H54 (cell line): ENCODE data around the gene GUCD1.
"Not testable (repeated sequence)": the region's sequence is repeated elsewhere in the genome, so short reads cannot be mapped to it uniquely, and the experiment has no call there.

ENCODE experiments used
- DNase-seq: peaks from one replicate; pipeline ENCODE4 v3.0.0; 2011; ENCODE audit warnings: low spot score, mixed read lengths; ENCODE audit not compliant: insufficient read length
- FAIRE-seq: peaks from 3 replicates; lab custom pipeline; 2011; peaks lifted over from hg19 to GRCh38; lab: Jason Lieb, UNC
- POLR2A ChIP-seq: IDR thresholded peaks from 2 replicates; pipeline ENCODE4 v1.6.1; 2011; ENCODE audit warnings: low read depth, mild to moderate bottlenecking, low read length

Gene GUCD1

DNA sequence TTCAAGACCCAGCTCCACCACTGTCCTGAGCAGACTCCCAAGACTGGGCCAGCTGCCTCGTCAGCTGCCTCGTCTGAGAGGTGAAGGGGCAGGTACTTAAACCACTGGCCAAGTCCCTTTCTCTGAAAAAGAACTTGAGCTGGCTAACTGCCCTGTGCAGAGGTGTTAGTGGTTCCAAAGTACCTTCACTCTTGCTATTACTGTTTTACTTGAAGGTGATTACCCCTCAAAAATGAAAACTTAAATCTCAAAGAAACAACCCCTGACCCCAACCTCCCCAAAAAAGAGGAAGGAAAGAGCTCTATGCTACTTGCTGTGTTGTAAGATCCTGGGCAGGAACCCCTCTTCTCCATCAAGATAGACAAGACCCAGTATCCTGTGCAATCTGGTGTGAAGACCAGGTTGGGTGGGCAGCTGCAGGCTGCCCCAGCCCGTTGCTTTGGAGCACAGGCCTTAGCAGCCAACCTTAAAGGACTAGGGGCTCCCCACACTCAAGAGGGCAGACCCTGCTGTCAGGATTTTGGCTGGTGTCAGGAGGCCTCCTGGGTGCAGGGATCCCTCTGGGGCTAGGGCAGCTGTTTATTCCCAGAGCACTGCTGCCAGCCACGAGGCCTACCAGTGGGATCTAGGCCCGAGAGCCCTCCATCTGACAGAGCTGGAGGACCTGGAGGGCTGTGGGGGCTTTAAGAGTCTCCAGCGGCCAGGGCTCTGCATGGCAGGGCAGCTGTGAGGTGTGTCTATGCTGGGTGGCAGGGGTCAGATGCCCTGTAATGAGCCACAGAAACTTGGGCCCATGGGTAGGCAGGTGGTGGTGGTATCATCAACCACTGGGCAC, 13.0 kb downstream of the GUCD1 start:
- no peak for DNase-seq
- no peak for FAIRE-seq
- no peak for TF ChIP-seq POLR2A

DNA sequence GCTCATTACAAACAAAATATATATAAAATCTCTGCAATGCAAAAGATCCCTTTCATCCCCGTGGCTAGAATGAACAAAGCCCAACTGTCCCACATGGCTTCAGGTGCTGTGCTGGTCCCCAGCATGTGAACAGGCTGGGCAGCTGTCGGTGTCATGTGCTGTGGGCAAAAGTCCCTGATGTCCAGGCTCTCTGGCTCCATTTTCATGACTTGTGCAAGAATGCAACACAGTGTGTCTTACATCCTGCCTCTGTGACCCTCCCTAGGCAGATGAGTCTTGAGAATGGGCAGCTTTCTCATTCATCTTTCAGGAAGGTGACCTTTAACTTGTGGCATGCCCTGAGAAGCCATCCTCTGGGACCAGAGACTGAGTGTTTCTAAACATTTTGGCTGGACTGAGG, 14.5 kb downstream of the GUCD1 start:
- DNase-seq (no peak), FAIRE-seq (no peak)
- TF ChIP-seq POLR2A = no peak

DNA sequence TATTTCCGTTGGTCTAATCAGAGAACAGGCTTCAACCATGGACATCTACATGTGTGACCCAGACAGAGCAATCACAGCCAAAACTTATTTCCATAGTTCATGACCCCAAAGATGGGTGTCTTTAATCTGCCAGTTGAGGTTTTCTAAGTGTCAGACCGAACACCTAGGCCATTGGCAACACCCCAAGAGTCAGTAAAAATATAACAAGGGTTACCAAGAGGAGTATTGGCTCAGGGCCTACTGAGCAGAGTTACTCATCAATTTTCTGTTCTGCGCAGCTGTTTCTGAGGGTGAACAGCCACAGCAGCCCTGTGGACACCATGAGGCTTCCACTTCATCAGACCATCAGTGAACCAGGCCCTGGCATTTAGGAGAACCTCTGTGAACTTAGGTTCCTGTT, 18.8 kb downstream of the GUCD1 start:
- DNase-seq = no peak
- no peak for FAIRE-seq
- TF ChIP-seq POLR2A = no peak

DNA sequence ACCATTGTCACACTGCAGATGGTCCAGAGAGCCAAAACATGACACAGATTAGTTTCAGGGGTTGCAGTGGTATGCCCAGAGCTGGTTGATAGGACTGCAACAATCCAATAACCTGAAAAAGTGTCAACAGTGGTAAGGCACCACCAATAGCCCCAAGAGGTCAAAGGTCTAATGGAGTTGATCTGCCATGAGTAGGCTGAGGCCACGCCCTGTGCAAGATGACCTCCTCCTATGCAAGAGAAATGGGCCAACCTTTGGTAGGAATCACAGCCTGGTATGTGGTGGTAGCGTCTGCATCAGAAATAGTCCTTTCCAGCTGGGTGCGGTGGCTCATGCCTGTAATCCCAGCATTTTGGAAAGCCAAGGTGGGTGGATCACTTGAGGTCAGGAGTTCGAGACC, 19.6 kb downstream of the GUCD1 start:
- DNase-seq (no peak), FAIRE-seq (no peak)
- no peak for TF ChIP-seq POLR2A

GRCh38 chr22:24532075-24532474, 22.9 kb downstream of the GUCD1 start:
- no peak for FAIRE-seq
- no peak for TF ChIP-seq POLR2A
- no peak for DNase-seq

DNA sequence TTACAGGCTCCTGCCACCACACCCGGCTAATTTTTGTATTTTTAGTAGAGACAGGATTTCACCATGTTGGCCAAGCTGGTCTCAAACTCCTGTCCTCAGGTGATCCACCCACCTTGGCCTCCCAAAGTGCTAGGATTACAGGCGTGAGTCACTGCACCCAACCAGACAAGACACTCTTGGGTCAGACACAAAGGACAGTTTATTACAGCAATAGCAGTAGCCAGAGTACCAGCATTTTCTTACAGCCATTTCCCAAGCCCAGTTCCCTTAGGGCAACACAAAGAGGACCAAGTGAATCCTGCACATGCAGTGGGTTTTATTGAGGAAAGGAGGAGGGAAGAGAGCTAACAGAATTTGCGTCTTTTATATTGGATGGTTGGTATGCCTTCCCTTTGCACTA, 24.0 kb downstream of the GUCD1 start:
- DNase-seq, FAIRE-seq: not testable (repeated sequence)

- FAIRE-seq (no peak), DNase-seq (no peak)
- no peak for TF ChIP-seq POLR2A
These were observed 25.0 kb downstream of the GUCD1 start for GRCh38 chr22:24529898-24530297.

GRCh38 chr22:24526191-24526590, 28.7 kb downstream of the GUCD1 start:
- DNase-seq = no peak
- no peak for FAIRE-seq
- no peak for TF ChIP-seq POLR2A

DNA sequence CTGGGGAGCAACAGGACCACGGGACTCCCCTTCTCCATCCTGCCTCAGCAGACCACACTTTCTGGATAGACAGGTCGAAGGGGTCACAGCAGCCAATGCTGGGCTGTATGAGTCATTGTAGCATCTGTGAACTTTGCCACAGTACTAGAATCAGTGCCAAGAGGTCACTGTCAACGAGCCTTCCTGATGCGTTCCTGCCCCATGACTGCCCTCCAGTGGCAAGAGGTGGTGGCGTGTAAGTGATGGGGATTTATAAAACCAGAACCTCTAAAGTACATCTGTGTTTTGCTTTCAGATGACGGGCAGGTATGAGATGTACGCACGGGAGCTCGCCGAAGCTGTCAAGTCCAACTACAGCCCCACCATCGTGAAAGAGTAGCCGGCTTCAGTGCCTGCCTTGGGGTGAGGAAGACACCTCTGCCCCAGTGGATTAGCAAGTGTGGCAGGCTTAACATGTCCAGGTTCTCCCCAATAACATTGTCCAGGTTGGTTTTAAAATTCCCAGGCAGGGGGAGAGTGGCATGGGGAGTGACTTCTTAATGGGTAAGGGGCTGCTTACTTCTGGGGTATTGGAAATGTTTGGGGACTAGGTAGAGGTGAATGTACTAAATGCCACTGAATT, 29.4 kb downstream of the GUCD1 start:
- no peak for TF ChIP-seq POLR2A
- DNase-seq = peak; percentile 53
- no peak for FAIRE-seq

- DNase-seq (no peak), FAIRE-seq (no peak)
- no peak for TF ChIP-seq POLR2A
These were observed 31.1 kb downstream of the GUCD1 start for GRCh38 chr22:24523873-24524272.

- FAIRE-seq (no peak), DNase-seq (peak; percentile 50)
- TF ChIP-seq POLR2A = no peak
These were observed 33.1 kb downstream of the GUCD1 start for GRCh38 chr22:24521791-24522245.

DNA sequence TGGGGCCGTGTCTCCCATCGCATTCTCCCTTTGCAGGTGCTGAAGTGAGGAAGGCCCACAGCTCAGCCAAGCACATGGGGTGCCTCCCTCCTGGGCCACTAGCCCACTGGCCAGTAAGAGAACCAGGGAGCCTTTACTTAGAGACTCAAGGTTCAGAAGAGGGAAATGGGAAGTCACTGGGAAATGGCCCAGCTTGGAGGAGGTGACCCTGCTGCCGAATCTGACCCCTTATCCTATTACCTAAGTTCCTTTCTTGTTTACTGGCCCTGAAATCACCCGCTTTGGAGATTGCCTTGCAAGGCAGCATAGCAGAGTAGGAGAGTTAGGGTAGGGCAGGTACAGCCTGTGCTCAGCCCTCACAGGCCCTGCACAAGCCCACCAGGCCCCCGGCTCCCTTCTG, 35.4 kb downstream of the GUCD1 start:
- FAIRE-seq = no peak
- no peak for DNase-seq
- no peak for TF ChIP-seq POLR2A

GRCh38 chr22:24518771-24519485, 36.0 kb downstream of the GUCD1 start:
- FAIRE-seq (no peak), DNase-seq (no peak)
- no peak for TF ChIP-seq POLR2A

- DNase-seq = no peak
These were observed 36.7 kb downstream of the GUCD1 start for GRCh38 chr22:24518228-24518627.

More at GRCh38 chr22:24518228-24518627, 36.7 kb downstream of the GUCD1 start:
- TF ChIP-seq POLR2A = no peak
- FAIRE-seq = no peak
